Stimulated activated naive CD4-positive, alpha-beta T cell (primary cell): ENCODE measurements around the gene PAM.

ENCODE experiments used
- DNase-seq, 6 experiments: peaks; one replicate each; lab custom pipeline; 2025; lab: John Stamatoyannopoulos, UW

Gene PAM

GRCh38 chr5:102781359-102781758 is 26.3 kb downstream of the PAM start:
- no peak for DNase-seq

GRCh38 chr5:102781786-102782185 is 26.7 kb downstream of the PAM start:
- no peak for DNase-seq

- DNase-seq, result no peak
These were observed 27.2 kb downstream of the PAM start for GRCh38 chr5:102782217-102782872.

GRCh38 chr5:102787134-102787533 is 32.0 kb downstream of the PAM start:
- DNase-seq, result no peak

GRCh38 chr5:102788788-102789187 is 33.7 kb downstream of the PAM start:
- no peak for DNase-seq

- DNase-seq, result no peak
These were observed 34.4 kb downstream of the PAM start for GRCh38 chr5:102789469-102789868.

- no peak for DNase-seq
These were observed 35.6 kb downstream of the PAM start for GRCh38 chr5:102790748-102791147.

GRCh38 chr5:102792705-102793104 is 37.6 kb downstream of the PAM start:
- no peak for DNase-seq

GRCh38 chr5:102794047-102794446 is 38.9 kb downstream of the PAM start:
- DNase-seq, result no peak

- DNase-seq, result no peak
These were observed 39.7 kb downstream of the PAM start for GRCh38 chr5:102794677-102795331.

GRCh38 chr5:102795526-102795925 is 40.4 kb downstream of the PAM start:
- DNase-seq, result no peak

GRCh38 chr5:102796009-102796408 is 40.9 kb downstream of the PAM start:
- DNase-seq, result no peak

GRCh38 chr5:102796498-102796897 is 41.4 kb downstream of the PAM start:
- DNase-seq, result no peak

- DNase-seq, result peak in 1 of 6 experiments; percentile 3
These were observed 42.3 kb downstream of the PAM start for GRCh38 chr5:102797322-102797884.

GRCh38 chr5:102798104-102798785 is 43.1 kb downstream of the PAM start:
- DNase-seq, result no peak

- no peak for DNase-seq
These were observed 43.9 kb downstream of the PAM start for GRCh38 chr5:102799017-102799416.

GRCh38 chr5:102800427-102800826 is 45.3 kb downstream of the PAM start:
- no peak for DNase-seq

- DNase-seq, result peak in 3 of 6 experiments; percentile 63 to 65 (median 65)
These were observed 46.3 kb downstream of the PAM start for GRCh38 chr5:102801371-102801770.

GRCh38 chr5:102802708-102803458 is 47.8 kb downstream of the PAM start:
- no peak for DNase-seq

GRCh38 chr5:102807878-102808502 is 52.9 kb downstream of the PAM start:
- no peak for DNase-seq

GRCh38 chr5:102809033-102809432 is 53.9 kb downstream of the PAM start:
- DNase-seq, result no peak

GRCh38 chr5:102811972-102812371 is 56.9 kb downstream of the PAM start:
- DNase-seq, result no peak
